Fibroblast of pulmonary artery (primary cell): ENCODE data around the gene NLGN2.

Source experiments
- DNase-seq: peaks from one replicate; pipeline ENCODE4 v3.0.0-alpha.2; 2010; ENCODE audit warnings: low read depth
- H3K4me3 ChIP-seq: replicated peaks from 2 replicates; pipeline ENCODE4 v1.5.1; 2011; ENCODE audit warnings: low read depth, mild to moderate bottlenecking, control low read depth, low read length, moderate library complexity
- TF ChIP-seq, protein P1 (sequence below): IDR thresholded peaks from 2 replicates; pipeline ENCODE4 v1.5.1; 2011; ENCODE audit warnings: mild to moderate bottlenecking, control low read depth, low read length, inconsistent platforms; ENCODE audit errors: missing control alignments

The NLGN2 gene

DNA sequence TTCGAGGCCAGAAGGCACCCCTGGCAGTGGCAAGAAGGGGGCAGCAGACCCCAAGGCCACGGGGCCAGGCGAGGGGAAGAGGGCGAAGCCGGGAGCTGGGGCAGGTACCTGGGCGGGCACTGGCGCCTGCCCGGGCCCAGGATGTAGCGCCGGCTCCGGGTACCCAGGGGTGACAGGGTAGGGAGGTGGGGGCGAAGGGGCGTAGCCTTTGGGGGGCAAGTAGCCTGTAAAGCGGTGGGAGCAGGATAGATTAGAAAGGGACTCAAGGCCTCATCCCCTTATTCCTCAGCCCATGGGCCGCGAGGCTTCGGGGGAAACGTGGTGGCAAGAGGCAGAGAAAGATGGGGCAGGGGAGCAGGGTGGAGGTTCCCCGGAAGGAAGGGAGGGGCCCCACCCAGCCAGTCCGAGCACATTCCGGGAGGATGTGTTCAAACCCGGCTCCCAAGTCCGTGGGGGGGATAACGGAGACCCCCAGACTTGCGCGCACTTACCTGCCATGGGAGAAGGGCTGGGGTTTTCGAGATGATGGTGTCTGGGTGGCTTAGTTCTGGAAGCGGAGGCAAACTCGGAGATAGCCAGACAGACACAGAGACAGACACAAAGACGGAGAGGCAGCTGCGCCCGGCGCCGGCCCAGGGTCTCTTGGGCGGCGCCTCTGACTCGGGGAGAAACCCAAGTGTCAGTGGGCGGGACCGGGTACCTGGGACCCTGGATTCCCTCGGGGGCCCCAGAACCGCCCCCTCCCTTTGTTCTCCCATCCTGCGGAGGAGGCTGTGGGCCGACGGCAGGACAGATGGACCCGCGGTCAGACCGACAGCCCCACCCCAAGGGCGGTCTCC, 13.8 kb upstream of the NLGN2 start:
- no peak for DNase-seq
- TF ChIP-seq, protein P1, sequence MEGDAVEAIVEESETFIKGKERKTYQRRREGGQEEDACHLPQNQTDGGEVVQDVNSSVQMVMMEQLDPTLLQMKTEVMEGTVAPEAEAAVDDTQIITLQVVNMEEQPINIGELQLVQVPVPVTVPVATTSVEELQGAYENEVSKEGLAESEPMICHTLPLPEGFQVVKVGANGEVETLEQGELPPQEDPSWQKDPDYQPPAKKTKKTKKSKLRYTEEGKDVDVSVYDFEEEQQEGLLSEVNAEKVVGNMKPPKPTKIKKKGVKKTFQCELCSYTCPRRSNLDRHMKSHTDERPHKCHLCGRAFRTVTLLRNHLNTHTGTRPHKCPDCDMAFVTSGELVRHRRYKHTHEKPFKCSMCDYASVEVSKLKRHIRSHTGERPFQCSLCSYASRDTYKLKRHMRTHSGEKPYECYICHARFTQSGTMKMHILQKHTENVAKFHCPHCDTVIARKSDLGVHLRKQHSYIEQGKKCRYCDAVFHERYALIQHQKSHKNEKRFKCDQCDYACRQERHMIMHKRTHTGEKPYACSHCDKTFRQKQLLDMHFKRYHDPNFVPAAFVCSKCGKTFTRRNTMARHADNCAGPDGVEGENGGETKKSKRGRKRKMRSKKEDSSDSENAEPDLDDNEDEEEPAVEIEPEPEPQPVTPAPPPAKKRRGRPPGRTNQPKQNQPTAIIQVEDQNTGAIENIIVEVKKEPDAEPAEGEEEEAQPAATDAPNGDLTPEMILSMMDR = no peak

DNA sequence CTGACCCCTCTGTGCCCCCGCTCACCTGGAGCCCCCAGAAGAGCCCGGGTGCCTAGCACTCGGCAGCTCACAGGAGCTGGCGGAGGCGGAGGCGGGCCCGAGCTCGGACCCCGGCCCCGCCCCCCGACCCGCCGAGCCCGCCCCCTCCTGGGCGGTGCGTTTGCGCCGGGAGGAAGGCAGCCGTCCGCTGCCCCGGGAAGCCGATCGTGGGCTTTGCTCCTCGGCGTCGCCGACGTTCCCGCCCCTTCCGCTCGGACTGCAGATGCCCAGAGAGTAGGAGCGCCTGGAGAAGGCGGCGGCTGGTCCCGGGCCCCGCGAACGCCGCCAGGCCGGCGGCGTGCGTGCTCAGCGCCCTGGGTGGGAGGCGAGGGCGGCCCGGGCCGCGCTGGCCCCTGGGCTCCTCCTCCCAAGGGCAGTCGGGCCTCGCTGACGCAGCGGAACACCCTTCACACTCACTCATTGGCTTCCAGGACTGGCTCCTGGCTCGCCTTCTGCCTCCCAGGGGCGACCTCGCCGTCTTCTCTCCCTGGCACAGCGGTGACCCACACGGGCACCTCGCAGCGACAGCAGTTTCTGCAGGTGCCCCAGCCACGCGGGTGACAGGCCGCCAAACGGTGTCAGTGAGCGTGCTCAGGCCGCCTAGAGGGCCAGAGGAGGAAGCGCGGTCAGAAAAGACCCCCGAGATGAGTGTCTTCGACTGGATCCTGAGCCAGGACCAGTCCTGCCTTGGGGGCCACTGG, 13.0 kb upstream of the NLGN2 start, which contains the start of gene PLSCR3:
PLSCR3 (minus strand) TSS at position 74 of the 740 bp plus-strand sequence. CDS start 415 bp downstream, outside the sequence.
- TF ChIP-seq, protein P1 = peak; percentile 41
- DNase-seq = peak; percentile 87
- H3K4me3 ChIP-seq = peak within 1 kb of the TSS; percentile 82

More for the DNA sequence above, 13.8 kb upstream of the NLGN2 start:
- H3K4me3 ChIP-seq = peak overlapping the region; percentile 82

DNA sequence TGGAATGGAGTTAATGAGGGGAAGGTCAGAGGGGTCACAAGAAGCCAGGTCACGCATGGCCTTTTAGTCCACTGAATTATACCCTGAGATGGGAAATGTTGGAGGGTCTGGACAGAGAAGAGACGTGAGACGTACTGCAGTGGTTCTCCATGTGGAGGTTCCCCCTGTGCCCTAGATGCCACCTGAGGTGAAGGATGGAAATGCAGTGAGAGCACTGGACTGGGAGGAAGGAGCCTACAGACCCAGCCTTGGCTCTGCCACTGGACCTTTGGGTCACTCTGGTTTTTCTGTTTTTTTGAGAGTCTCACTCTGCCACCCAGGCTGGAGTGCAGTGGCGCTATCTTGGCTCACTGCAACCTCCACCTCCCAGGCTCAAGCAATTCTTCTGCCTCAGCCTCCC, 11.5 kb upstream of the NLGN2 start:
- DNase-seq = no peak
- H3K4me3 ChIP-seq = no peak overlapping the region
- TF ChIP-seq, protein P1 = no peak

DNA sequence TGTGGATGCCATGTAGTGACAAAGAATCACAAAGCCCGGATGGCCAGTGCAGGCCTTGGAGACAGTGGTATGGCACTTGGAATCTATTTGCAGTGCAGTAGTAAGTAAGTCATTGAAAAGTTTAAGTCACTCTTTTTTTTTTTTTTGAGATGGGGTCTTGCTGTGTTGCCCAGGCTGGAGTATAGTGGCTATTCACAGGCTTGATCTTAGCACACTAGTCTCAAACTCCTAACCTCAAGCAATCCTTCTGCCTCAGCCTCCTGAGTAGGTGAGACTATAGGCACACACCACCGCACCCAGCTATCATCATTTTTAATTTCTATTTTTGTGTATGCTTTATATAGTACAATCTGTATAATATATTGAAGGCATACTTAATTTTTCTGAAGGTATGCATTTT, 9.0 kb upstream of the NLGN2 start:
- H3K4me3 ChIP-seq = no peak overlapping the region
- no peak for DNase-seq
- TF ChIP-seq, protein P1 = no peak

DNA sequence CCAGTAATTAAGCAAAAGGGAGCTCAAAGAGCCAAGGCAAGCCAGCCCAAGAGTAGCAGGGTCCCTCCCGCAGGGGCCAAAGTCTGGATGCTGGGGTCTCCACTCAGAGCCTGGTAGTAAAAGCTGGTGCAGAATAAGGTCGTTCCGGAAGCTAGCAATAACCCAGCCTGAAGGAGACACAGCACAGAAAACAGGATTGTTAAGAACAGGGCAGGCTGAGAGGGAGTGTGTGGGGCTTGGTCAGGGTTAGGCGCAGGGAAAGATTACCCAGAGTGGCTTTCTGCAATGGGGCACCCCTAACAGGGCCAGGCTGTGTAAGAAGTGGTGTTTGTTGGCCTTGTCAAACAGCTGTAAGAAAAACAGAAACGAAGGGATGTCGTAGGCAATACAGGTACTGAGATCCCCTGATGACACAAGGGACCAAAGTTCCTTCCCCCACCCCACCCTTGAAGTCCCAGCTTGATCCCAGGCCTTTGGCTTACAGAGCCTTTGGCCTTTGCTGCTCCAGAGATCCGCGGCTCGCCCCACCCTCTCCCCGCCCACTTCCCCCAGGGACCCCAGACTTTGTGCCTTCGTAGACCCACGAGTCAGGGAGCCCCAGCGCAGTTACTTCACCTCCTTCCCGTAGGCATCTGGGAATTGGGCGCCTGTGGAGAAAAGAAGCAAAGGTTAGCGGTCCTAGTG, 4.5 kb upstream of the NLGN2 start:
- no peak for DNase-seq
- H3K4me3 ChIP-seq = peak overlapping the region; percentile 73
- TF ChIP-seq, protein P1 = no peak

DNA sequence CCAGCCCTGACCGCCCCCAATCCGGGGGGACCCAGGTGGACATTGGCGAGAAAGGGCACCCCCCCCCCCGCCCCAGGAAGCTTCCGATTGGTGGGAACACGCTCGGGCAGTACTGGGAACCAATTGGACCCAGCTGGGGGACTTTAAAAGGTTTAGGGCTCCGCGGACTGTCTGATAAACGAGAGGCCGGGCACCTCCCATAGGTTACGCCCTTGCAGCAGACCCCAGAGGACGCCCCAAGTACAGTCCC, 4.0 kb upstream of the NLGN2 start:
- TF ChIP-seq, protein P1 = no peak
- no peak for DNase-seq
- H3K4me3 ChIP-seq = peak overlapping the region; percentile 73
